NAMALWA (cell line): Measurements from ENCODE around the gene C3orf70.
"Not testable (repeated sequence)": the region's sequence is repeated elsewhere in the genome, so short reads cannot be mapped to it uniquely, and the experiment has no call there.

Experiments
- DNase-seq: peaks from one replicate; pipeline ENCODE4 v3.0.0-alpha.2; 2015; ENCODE audit warnings: low spot score

Gene C3orf70

DNA sequence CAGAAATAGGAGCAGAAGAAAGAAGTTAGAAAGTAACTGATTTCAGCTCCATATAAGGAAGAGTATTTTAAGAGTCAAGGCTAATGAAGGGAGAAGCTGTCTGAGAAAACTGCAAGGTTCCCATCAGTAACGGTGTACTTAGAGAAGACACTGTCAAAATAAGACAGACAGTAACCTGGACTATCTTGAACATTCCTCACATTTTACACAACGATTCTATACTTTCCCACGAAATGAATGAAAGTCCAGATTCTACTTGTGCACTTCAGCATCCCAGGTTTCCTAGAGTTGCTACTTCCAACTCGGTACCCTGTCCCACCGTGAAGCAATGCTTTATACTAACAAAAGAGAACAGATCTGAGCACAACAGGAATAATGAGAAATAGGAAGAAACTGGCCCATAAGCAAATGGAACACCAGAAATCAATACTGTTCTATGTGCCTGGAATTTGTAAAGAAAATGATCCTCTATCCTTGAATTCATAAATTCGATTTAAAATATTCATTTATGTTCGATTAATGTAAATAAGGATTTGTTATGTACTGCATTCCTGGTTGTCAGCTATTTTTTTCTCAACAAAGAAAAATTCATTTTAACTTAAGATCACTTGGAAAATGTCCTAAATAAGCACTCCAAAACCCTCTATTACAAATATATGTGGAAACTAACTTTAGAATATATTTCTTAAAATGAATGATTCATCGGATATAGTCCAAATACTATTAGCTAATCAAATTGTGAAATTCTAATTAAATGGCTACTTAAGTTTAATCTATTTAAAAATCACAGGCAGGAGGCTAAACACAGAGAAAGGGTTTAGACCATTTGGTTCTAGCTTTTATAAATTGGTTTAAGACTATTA lies 1.5 kb downstream of the C3orf70 start:
- DNase-seq: no peak

DNA sequence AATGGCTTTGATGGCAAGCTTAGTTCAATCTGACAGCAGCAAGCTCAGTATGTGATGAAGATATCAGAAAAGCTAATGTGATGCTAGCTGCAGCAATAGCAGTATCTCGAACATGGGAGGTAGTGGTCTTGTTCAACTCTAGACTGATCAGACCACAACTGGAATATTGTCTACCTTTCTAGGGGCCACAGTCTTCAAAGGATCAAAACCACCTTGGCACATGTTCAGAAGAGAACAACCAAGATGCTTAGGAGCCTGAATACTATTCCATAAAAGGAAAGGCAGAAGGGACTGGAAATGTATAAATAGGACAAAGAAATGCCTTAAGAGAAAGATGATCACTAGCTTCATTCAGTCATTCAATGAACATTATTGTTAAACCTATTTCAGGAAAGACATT lies 2.3 kb downstream of the C3orf70 start:
- DNase-seq: no peak

DNA sequence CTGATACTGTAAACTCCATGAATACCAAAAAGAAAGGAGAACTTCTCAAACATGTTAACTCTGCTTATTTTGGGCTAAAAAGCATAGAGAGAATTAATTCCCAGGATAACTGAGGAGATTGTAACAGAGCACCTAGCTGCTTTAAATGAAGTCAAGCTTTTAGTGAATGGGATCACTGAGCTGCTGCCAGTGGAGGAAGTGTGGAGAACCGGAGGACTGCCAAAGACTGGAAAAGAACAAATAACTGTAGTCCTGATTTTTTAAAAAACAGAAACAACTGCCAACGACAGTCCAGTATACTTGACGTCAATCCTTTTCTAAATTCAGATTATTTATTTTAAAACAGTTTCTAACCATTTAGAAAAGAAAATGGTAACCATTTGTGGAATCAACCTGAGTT lies 3.3 kb downstream of the C3orf70 start:
- no peak for DNase-seq

DNA sequence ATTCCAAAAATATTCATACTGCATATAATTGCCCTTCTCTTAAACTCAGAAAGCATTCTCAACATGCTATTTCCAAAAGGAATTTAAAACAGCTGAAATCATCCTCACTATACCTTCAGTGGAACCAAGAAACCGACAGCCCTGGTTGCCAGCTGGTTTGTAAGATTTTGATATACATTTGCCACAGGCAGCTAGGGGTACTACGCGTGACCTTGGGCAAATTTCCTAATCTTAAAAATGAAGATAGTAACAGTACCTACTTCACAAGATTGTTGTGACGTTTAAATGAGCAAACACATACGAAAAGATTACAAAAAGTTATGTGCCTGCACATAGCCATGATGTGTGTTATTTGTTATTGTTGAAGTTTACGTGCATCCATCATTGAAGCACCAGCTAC lies 7.3 kb downstream of the C3orf70 start:
- DNase-seq: no peak

DNA sequence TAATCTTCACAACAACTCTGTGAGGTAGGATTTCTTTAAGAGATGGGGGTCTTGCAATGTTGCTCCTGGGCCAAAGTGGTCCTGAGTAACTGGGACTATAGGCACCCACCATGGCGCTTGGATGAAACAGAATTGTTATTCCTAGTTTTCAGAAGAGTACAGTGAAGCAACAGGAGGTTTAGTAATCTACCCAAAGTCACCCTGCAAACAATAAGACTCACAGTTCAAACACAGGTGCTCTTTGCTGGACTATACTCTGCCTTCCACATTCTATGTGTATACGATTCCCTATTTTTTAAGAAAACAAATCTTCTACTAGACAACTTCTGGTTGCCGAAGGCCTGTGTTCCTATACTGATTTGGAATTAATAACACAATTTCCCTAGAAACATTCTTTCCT lies 8.1 kb downstream of the C3orf70 start:
- no peak for DNase-seq

DNA sequence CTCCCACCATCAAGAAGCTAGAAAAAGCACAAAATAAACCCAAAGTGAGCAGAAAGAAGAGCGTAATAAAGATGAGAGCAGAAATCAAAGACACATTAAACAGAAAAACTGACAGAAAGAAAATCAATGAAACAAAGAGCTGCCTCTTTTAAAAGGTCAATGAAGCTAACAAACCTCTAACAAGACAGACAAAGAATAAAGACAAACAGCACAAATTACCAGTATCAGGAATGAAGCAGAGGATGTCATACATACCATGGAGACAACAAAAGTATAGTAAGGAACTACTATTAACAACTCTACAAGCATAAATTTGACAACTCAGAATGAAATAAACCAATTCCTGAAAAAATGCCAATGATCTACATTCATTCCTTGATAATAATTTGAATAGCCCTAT lies 15.0 kb downstream of the C3orf70 start:
- no peak for DNase-seq

DNA sequence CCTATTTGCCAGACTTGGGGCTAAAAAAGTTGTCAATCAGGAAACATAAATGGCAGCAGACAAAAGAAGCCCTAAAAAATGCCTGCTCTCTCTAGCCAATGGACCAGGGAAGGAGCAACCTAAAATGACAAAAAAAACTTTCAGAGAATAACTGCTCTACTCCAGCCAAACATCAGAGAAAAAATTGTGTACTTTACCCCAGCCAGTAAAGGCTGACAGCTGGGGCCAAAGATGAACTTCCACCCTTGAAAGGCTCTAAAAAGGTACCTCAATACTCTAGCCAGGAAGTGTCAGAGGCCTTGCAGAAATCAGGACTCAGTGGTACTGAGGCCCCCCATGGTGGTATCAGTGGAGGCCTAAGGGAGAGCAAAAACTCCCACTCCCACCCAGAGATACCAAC lies 18.4 kb downstream of the C3orf70 start:
- DNase-seq: no peak

DNA sequence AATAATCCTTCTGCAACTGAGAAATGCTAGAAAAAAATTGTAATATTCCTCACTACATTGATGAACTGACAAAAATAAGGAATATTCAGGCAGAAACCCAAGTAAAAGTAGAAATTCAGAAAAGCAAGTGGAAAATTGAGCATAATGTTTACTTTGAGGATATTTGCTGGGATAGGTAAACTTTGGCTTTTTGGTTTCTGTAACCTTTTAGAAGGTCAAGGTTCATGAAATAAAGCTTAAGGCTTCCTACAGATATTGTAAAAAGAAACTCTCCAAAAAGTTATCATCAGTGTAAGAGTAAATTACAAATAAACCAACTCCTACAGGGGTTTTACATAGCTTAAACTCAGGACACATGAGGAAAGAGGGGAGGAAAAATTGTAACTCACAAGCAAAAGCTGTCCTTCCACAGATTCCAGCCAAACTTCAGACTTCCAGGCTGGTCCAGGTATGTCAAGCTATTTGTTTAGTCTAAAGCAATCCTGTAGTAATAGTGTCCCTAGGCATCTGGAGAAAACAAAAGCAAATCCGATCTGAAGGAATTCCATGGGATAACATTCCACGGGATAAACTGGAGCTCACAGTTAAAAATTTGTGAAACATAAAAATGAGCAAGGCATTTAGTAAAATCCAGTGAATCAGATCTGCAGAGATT lies 21.1 kb downstream of the C3orf70 start:
- DNase-seq: no peak

DNA sequence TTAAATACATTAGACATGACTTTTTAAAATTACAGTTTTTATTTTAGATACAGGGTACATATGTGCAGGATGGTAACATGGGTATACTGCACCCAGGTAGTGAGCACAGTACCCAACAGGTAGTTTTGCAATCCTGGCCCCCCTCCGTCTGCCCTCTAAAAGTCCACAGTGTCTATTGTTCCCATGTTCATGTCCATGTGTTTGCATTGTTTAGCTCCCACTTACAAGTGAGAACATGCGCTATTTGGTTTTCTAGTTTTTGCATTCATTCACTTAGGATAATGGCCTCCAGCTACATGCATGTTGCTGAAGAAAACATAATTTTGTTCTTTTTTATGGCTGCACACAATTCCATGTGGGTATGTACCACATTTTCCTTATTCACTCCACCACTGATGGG lies 23.8 kb downstream of the C3orf70 start:
- DNase-seq: no peak

DNA sequence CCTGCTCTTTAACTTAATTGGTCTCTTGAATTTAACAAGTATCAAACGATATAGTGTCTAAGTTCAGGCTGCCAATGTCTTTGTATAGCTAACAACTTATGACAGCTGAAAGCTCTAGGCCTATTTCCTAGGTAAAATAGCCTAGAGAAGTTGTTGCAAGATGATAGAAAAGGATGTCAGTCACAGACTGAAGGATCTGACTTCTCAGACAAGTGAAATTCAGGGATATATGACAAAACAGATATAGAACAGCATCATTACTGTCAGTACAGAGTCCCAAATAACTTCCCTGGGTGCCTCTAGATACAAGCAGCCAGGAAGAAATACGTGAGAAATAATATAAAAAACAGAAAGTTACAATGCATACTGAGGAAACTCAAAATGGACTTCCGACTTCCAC lies 26.7 kb downstream of the C3orf70 start:
- no peak for DNase-seq

DNA sequence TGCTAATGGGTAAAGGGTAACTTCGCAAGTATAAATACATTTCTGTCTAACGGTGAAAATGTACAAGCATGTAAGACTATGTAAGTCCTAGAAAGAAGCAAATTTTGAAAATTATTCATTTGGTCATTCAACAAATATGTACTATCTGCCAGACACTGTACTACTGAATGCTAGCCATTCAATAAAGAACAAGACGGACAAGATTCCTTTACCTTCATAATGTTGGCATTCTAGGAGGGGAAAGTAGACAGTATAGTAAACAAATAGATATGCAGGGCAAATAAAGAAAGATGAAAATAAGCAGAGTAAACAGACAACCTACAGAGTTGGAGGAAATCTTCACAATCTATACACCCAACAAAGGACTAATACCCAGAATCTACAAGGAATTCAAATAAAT lies 32.7 kb downstream of the C3orf70 start:
- DNase-seq: no peak

DNA sequence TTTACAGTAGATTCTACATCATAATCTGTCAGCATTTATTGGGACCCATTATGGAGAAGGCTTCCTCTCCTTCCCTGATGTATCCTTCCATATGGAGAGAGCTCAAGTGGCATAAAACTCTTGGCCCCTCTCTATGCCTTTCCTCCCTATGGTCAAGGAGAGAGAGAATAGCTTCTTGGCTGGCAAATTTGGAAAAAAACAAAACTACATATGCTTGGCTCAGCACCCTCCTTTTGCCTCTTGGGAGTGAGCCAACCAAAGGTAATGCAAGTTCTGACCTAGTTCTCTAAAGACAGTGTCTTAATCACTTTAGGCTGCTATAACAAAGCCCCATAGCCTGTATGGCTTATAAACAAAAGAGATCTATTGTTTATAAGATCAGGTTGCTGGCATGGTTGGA lies 37.5 kb downstream of the C3orf70 start:
- DNase-seq: no peak

DNA sequence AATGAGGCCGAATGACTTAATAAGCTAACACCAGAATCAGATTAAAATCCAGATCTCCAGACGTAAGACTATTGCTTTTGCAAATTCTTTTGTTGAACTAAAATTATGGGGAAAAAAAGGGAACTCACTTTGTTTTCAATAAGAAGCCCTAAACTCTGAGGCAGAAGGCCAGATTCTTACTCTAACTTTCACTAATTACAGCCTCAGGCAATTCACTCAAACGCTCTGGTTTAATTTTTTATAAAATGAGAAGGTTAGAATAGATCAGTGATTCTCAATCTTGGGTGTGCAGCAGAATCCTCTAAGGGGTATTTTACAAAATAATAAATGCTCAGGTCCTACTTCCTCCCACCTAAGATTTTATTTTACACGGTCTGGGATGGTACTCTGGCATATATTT lies 38.1 kb downstream of the C3orf70 start:
- no peak for DNase-seq

DNA sequence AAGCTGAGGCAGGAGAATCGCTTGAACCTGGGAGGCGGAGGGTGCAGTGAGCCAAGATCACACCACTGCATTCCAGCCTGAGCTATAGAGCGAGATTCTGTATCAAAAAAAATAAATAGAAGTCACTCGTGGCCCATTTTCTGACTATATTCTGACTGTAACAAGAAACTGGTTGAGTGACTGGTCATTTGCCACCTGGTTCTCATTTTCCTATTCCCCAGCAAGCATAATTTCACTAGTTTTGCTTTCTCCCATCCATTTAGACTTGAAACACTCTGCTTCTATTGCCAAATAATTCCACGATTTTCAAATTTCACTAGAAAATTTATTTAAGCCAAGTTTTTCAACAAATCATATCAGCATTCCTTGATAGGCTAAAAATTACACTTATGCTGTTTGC lies 40.7 kb downstream of the C3orf70 start:
- no peak for DNase-seq

DNA sequence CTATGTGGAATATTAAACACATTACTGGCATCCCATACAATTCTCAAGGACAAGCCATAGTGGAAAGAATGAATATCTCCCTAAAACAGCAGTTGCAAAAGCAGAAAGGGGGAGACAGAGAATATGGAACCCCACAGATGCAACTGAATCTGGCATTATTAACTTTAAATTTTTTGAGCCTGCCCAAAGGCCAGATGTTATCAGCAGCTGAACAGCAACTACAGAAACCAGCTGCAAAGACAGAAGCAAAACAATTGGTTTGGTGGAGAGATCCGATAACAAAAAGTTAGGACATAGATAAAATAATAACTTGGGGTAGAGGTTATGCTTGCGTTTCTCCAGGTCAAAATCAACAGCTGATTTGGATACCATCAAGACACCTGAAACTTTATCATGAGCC lies 43.8 kb downstream of the C3orf70 start:
- DNase-seq: not testable (repeated sequence)

DNA sequence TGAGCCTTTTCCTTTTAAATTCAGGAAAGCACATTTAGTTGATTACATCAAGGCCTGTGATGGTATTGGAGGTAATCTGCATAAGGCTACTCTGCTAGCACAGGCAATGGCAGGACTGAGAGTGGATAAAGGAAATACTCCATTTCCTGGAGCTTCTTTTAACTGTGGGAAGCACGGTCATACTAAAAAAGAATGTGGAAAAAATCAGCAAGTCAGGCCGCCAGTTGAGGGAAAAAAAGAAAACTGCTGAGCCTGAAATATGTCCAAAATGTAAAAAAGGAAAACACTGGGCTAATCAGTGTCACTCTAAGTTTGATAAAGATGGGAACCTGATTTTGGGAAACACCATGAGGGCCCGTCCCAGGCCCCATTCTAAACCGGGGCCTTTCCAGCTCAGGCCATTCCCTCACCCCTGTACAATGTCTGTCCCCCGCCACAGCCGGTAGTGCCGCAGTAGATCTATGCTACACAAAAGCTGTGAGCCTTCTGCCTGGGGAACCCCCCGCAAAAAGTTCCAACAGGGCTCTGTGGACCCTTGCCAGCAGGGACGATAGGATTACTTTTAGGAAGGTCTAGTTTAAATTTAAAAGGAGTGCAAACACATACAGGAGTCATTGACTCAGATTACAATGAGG lies 46.5 kb downstream of the C3orf70 start:
- not testable (repeated sequence) for DNase-seq

DNA sequence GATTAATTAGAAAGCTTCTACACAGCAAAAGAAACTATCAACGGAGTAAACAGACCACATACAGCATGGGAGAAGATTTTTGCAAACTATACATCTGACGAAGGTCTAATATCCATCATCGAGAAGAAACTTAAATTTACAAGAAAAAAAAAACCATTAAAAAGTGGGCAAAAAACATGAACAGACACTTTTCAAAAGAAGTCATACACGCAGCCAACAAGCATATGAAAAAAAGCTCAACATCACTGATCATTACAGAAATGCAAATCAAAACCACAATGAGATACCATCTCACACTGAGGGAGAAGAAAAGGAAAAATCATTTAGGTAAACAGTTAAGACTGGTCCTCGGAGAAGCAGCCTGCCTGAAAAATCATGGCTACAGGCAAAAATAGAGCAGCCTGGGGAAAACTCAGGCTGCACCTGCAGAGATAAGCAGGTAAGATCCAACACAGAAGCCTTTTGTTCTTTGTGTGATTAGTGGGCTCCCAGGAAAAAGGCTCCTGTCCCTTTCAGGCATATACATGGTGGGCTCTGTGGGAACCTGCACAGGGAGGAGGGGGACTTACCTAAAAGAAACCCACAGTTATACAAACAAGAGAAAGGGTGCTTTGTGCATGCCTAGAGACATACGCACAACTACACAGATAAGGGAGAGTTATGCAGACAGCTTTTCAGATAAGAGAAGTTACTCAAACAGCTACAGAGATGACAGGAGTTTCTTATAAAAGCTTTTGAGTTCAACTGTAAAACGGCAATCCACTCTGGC lies 49.3 kb downstream of the C3orf70 start:
- DNase-seq: no peak

DNA sequence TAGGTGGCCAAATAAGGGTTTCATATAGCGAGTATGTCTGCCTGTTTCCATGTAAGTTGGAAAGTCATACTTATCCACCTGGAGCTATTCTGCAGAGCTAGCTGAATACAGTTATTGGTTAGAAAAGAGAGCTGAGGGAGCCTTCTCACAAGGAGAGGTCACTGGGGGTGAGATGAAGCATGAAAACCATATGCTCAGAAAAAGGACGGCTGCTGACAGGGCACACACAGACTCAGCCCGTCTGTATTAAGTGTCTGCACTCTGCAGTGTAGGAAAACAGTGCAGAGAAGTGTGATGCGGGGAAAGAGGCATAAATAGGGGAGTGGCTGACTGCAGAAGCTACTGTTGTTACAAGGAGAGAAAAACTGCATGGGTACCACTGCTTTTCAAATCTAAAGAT lies 58.2 kb downstream of the C3orf70 start:
- no peak for DNase-seq

DNA sequence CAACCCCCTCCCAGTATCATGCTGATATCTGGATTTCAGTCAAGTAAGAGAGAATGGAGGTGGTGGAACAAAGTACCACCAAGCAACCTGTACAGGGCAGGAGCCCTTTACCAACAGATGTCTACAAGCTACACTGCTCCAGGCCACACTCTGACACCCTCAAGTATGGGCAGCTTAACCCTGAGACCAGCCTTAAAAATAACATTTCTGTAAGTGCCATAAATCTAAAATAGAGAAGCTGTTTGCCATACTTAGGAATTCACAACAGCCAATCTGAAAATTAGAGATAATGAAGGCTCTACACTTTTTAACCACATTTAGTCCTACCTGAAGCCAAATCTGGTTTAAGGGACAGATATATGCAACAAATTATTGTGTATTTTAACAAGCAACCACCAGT lies 59.7 kb downstream of the C3orf70 start:
- DNase-seq: no peak

DNA sequence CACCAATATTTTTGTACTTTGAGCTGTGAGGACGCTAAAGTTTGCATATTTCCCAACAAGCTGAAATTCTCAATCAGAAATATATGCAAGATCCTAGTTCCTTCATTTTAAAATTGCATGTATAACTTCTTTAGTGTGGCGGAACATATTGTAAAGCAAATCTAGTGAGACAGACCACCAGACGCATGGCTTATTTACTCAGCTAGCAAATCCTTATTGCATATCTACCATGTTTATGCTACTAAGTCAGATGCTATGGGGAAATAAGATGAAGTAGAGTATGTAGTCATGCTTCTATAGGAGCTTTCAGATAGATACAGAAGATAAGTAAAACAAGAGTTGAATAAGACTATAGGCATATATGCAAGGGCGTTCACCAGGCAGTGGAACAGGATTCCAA lies 62.0 kb downstream of the C3orf70 start:
- no peak for DNase-seq

DNA sequence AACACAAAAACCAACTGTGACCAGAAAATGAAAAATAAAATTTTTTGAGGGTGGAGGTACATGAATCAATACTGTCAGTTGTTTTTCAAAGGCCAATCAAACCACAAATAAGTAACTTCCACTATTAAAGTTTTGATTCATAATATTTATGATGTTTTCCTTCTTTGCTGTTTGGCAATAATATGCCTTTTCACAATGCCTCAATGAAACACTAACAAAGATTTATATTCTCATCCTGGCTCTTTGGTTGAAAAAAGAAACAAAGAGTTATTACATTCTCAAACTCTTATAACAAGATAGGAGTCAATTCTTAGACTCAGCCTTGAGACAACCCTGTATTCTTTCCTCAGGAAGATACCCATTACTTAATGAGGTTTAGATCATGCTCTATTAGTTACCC lies 63.1 kb downstream of the C3orf70 start:
- no peak for DNase-seq

DNA sequence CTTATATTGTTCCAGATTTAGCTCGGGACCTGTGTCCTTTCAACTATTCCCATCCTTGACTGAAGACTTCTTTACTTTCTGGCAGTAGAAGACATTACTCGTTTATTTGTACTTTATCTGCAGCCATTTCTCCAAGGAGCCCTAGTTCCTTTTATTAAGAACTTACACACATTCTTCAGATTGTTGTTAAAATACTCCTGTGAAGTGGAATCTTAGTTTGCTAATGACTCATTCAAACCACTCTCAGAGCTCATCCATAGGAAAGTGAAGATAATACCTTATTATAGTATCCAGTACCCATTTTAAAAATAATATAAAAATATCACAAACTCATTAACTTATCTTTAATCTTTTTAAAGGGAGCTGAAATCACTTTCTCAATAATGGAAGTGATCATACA lies 63.5 kb downstream of the C3orf70 start:
- DNase-seq: no peak

DNA sequence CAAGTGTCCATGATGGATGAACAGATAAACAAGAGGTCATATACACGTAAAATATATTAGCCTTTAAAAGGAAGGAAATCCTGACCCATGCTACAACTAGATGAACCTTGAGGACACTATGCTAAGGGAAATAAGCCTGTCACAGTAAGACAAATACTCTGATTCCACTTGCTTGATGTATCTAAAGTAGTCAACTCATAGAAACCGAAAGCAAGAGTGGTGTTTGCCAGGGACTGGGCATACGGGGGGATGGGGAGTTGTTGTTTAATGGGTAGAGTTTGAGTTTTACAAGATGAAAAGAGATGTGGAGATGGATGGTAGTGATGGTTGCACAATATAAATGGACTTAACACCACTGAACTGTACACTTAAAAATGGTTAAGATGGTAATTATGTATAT lies 65.4 kb downstream of the C3orf70 start:
- DNase-seq: no peak
